CD4-positive, alpha-beta T cell treated with Interleukin-6 for 4 hours (primary cell): ENCODE measurements around the gene GAB2.
A peak's percentile ranks its signal among the peaks of the same experiment; 100 is the strongest.

ENCODE experiments used
- DNase-seq: peaks from one replicate; pipeline ENCODE4 v3.0.0-alpha.2; 2020; ENCODE audit warnings: mixed read lengths

The GAB2 gene

GRCh38 chr11:78427615-78428265 lies 10.1 kb upstream of the GAB2 start:
- DNase-seq, result no peak

GRCh38 chr11:78426845-78427244 lies 9.2 kb upstream of the GAB2 start:
- DNase-seq, result no peak

- DNase-seq, result no peak
Observed at GRCh38 chr11:78425399-78426070, 7.9 kb upstream of the GAB2 start.

- DNase-seq, result no peak
Observed at GRCh38 chr11:78424334-78425270, 7.0 kb upstream of the GAB2 start.

- DNase-seq, result no peak
Observed at GRCh38 chr11:78423241-78423640, 5.6 kb upstream of the GAB2 start.

- no peak for DNase-seq
Observed at GRCh38 chr11:78420796-78421209, 3.2 kb upstream of the GAB2 start.

- DNase-seq, result peak; percentile 62
Observed at GRCh38 chr11:78420255-78420764, 2.7 kb upstream of the GAB2 start.

GRCh38 chr11:78419327-78419726 lies 1.7 kb upstream of the GAB2 start:
- no peak for DNase-seq

- DNase-seq, result no peak
Observed at GRCh38 chr11:78418584-78419211, 1.1 kb upstream of the GAB2 start.

GRCh38 chr11:78417888-78418583 lies 416 bp upstream of the GAB2 start:
- peak; percentile 79 for DNase-seq

GRCh38 chr11:78416285-78417174 lies 1.1 kb downstream of the GAB2 start:
- peak; percentile 80 for DNase-seq

GRCh38 chr11:78415338-78415737 lies 2.3 kb downstream of the GAB2 start:
- DNase-seq, result no peak

- no peak for DNase-seq
Observed at GRCh38 chr11:78414321-78415051, 3.1 kb downstream of the GAB2 start.

- no peak for DNase-seq
Observed at GRCh38 chr11:78408619-78409018, 9.0 kb downstream of the GAB2 start.

- no peak for DNase-seq
Observed at GRCh38 chr11:78406568-78407196, 10.9 kb downstream of the GAB2 start.

- DNase-seq, result no peak
Observed at GRCh38 chr11:78405805-78406204, 11.8 kb downstream of the GAB2 start.

GRCh38 chr11:78403781-78404180 lies 13.8 kb downstream of the GAB2 start:
- no peak for DNase-seq

- DNase-seq, result no peak
Observed at GRCh38 chr11:78402847-78403246, 14.8 kb downstream of the GAB2 start.

- DNase-seq, result no peak
Observed at GRCh38 chr11:78400702-78401101, 16.9 kb downstream of the GAB2 start.

GRCh38 chr11:78400116-78400515 lies 17.5 kb downstream of the GAB2 start:
- no peak for DNase-seq
